HCT116 (cell line): Measurements from ENCODE around the gene SMARCAD1. TPM values are rescaled to one million over a fixed set of nuclear protein-coding genes. Genes with fewer than 3 reads are reported as not detected.
A peak's percentile ranks its signal among the peaks of the same experiment; 100 is the strongest.
"Not testable (repeated sequence)": the region's sequence is repeated elsewhere in the genome, so short reads cannot be mapped to it uniquely, and the experiment has no call there.

ENCODE experiments used
- ATAC-seq: fragments of 200-7000 bp; cut with Tn5 transposase; 2 replicates; pipeline ENCODE4 v1.9.1; 2020; ENCODE audit warnings: mild to moderate bottlenecking, moderate library complexity
- BruUV-seq: library from RNA; stranded (reverse); fragments of 400-500 nt; replicated peaks from 2 replicates; lab custom pipeline; 2021; lab: Mats Ljungman, UMichigan
- CTCF ChIA-PET: fragments of 300-600 bp; sonication (Branson Sonifier 250); formaldehyde crosslinking; loops from one replicate; lab custom pipeline; 2021; ENCODE audit warnings: antibody characterized with exemption; lab: Charles Lee
- POLR2A ChIA-PET: fragments of 300-600, 350-600 bp; sonication (Branson Sonifier 250); formaldehyde crosslinking; loops from one replicate; lab custom pipeline; 2021; ENCODE audit warnings: antibody characterized with exemption; lab: Charles Lee
- RAD21 ChIA-PET, 2 experiments: fragments of 300-600 bp; sonication (Branson Sonifier 250); formaldehyde crosslinking; loops; one replicate each; lab custom pipeline; 2023; ENCODE audit warnings: low total read pairs in 2 of 2; ENCODE audit not compliant: uncharacterized antibody in 2 of 2, unreplicated experiment in 2 of 2, low non-redundant PET in 1 of 2; lab: Charles Lee
- DNase-seq: peaks from one replicate; pipeline ENCODE4 v3.0.0-alpha.2; 2010; ENCODE audit warnings: low read depth, low spot score
- H2AFZ ChIP-seq: fragments of 200-600 bp; shearing (Covaris generic), sonication (generic); 2 replicates; pipeline ENCODE4 v1.6.1; 2017; ENCODE audit warnings: low read depth, mixed run types, mixed read lengths, antibody characterized with exemption, low read length; ENCODE audit not compliant: poor library complexity, severe bottlenecking
- H3K27ac ChIP-seq: 2 replicates; pipeline ENCODE4 v1.5.1; 2012; ENCODE audit warnings: low read depth, low read length
- H3K27me3 ChIP-seq: fragments of 200-600 bp; sonication (generic); 2 replicates; pipeline ENCODE4 v1.6.1; 2016; ENCODE audit warnings: mixed run types, low read length, mixed read lengths; ENCODE audit not compliant: insufficient read depth
- H3K36me3 ChIP-seq, 2 experiments: fragments of 200-500 bp in 1 of 2; fragments of 200-600 bp in 1 of 2; sonication (Bioruptor generic) in 1 of 2; sonication (generic) in 1 of 2; 2 replicates each; pipeline versions ENCODE4 v1.5.1 to v1.6.1; 2014 to 2016; ENCODE audit warnings: low read length in 2 of 2, inconsistent platforms in 1 of 2, mixed read lengths in 1 of 2, mixed run types in 1 of 2; ENCODE audit not compliant: insufficient read depth in 2 of 2, control insufficient read depth in 1 of 2
- H3K4me1 ChIP-seq, 2 experiments: fragments of 200-600 bp in 1 of 2; sonication (generic) in 1 of 2; 2 replicates each; pipeline versions ENCODE4 v1.5.1 to v1.6.1; 2012 to 2017; ENCODE audit warnings: low read length in 2 of 2, inconsistent platforms in 1 of 2, mild to moderate bottlenecking in 1 of 2, mixed read lengths in 1 of 2, mixed run types in 1 of 2, moderate library complexity in 1 of 2; ENCODE audit not compliant: insufficient read depth in 2 of 2, control insufficient read depth in 1 of 2
- H3K4me2 ChIP-seq: fragments of 200-600 bp; sonication (generic); 2 replicates; pipeline ENCODE4 v1.6.1; 2017; ENCODE audit warnings: mixed run types, low read length, mixed read lengths
- H3K4me3 ChIP-seq, 2 experiments: fragments of 200-600 bp in 1 of 2; sonication (generic) in 1 of 2; replicated peaks in 1 of 2; 2 replicates each; pipeline ENCODE4 v1.5.1; 2011 to 2016; ENCODE audit warnings: low read length in 2 of 2, control low read depth in 1 of 2, low read depth in 1 of 2, mild to moderate bottlenecking in 1 of 2, mixed read lengths in 1 of 2, mixed run types in 1 of 2
- H3K79me2 ChIP-seq: fragments of 200-600 bp; sonication (generic); 2 replicates; pipeline ENCODE4 v1.6.1; 2017; ENCODE audit warnings: mild to moderate bottlenecking, mixed run types, low read length, moderate library complexity, mixed read lengths; ENCODE audit not compliant: insufficient read depth
- H3K9ac ChIP-seq: fragments of 200-600 bp; sonication (generic); 2 replicates; pipeline ENCODE4 v1.6.1; 2016; ENCODE audit warnings: low read length, mixed read lengths
- H3K9me2 ChIP-seq: fragments of 200-600 bp; sonication (generic), shearing (Covaris generic); 2 replicates; pipeline ENCODE4 v1.6.1; 2017; ENCODE audit warnings: mixed run types, mild to moderate bottlenecking, moderate library complexity; ENCODE audit not compliant: insufficient read depth
- H3K9me3 ChIP-seq, 2 experiments: fragments of 200-500 bp in 1 of 2; fragments of 200-600 bp in 1 of 2; sonication (Bioruptor generic) in 1 of 2; sonication (generic) in 1 of 2; 2 replicates each; pipeline ENCODE4 v1.6.1; 2014 to 2017; ENCODE audit warnings: low read length in 2 of 2, mixed read lengths in 2 of 2, inconsistent platforms in 1 of 2, low read depth in 1 of 2, mild to moderate bottlenecking in 1 of 2, mixed run types in 1 of 2, moderate library complexity in 1 of 2; ENCODE audit not compliant: control insufficient read depth in 1 of 2, insufficient read depth in 1 of 2
- H4K20me1 ChIP-seq: fragments of 200-600 bp; sonication (generic), shearing (Covaris generic); 2 replicates; pipeline ENCODE4 v1.6.1; 2017; ENCODE audit warnings: mixed run types, mild to moderate bottlenecking, moderate library complexity; ENCODE audit not compliant: insufficient read depth
- CTCF ChIP-seq, 3 experiments: fragments of 200-600 bp in 1 of 3; sonication (generic) in 1 of 3; IDR thresholded peaks in 2 of 3; conservative IDR thresholded peaks in 1 of 3; 2 replicates each; pipeline ENCODE4 v1.5.1; 2012 to 2017; ENCODE audit warnings: low read depth in 2 of 3, low read length in 2 of 3, antibody characterized with exemption in 1 of 3, borderline replicate concordance in 1 of 3, control low read depth in 1 of 3, mild to moderate bottlenecking in 1 of 3, mixed read lengths in 1 of 3, mixed run types in 1 of 3, moderate library complexity in 1 of 3; ENCODE audit not compliant: insufficient read depth in 1 of 3
- POLR2A ChIP-seq: IDR thresholded peaks from 2 replicates; pipeline ENCODE4 v1.7.0; 2011; ENCODE audit warnings: borderline replicate concordance; ENCODE audit not compliant: insufficient read depth, insufficient read length; ENCODE audit errors: extremely low read depth
- SIN3A ChIP-seq: IDR thresholded peaks from 2 replicates; pipeline ENCODE4 v1.6.1; 2012; ENCODE audit warnings: low read depth
- intact Hi-C: fragments of 100-400 bp; cut with micrococcal nuclease; formaldehyde crosslinking; loops from 2 replicates; pipeline ENCODE4 v1.10.0; 2022
- total RNA-seq: library from RNA; stranded (reverse); gene quantifications from one replicate; pipeline ENCODE4 v1.2.1, GENCODE V29; 2021; ENCODE audit not compliant: unreplicated experiment

SMARCAD1 gene
- total RNA-seq, 1 experiment from 2014 or later = 33.6 TPM

GRCh38 chr4:94284889-94285288, 77.2 kb downstream of the SMARCAD1 start (continued):
- TF ChIP-seq CTCF (IDR thresholded peaks at IDR 0.05 in 2 of 3, conservative IDR thresholded peaks at IDR 0.05 in 1 of 3; ENCODE audit: borderline replicate concordance in 1 of 3, insufficient read depth in 1 of 3, low read depth in 2 of 3, low read length in 2 of 3) = no peak
- TF ChIP-seq, all 23 proteins: peak for 0

- no TSS peak for BruUV-seq
- CTCF ChIA-PET = no interaction called here
These were observed 78.0 kb downstream of the SMARCAD1 start for GRCh38 chr4:94285666-94286065.

GRCh38 chr4:94290245-94290644, 82.6 kb downstream of the SMARCAD1 start:
- Histone ChIP-seq H3K9me3 (no peaks in the 10 kb centered on the region), H3K27ac (no peak overlapping the region), H3K36me3 (peaks cover 13 to 14% of the 10 kb centered on the region in 2 experiments; a peak in 2 of 4 replicates), H3K9me2 (no peaks in the 10 kb centered on the region), H2AFZ (no peak overlapping the region), H3K9ac (no peak overlapping the region), H4K20me1 (no peaks in the 10 kb centered on the region), H3K79me2 (no peaks in the 10 kb centered on the region), H3K4me1 (no peaks in the 10 kb centered on the region), H3K4me3 (no peak overlapping the region), H3K4me2 (no peak overlapping the region), H3K27me3 (no peaks in the 10 kb centered on the region)
- intact Hi-C loops = no loop called here
- ChIA-PET POLR2A (no interaction called here), RAD21 (no interaction called here), CTCF (no interaction called here)
- no peak for DNase-seq
- peak; percentile 34; the same call in 1 of the 2 replicates for ATAC-seq
- BruUV-seq = no TSS peak
- TF ChIP-seq POLR2A (no peak), CTCF (IDR thresholded peaks at IDR 0.05 in 2 of 3, conservative IDR thresholded peaks at IDR 0.05 in 1 of 3; ENCODE audit: borderline replicate concordance in 1 of 3, insufficient read depth in 1 of 3, low read depth in 2 of 3, low read length in 2 of 3) (peak in 1 of 3 experiments; percentile 32; a peak in 2 of 6 replicates)

More at GRCh38 chr4:94285666-94286065, 78.0 kb downstream of the SMARCAD1 start:
- no peak for DNase-seq
- no peaks in the 10 kb centered on the region for H3K79me2 ChIP-seq
- no peak for ATAC-seq
- ChIA-PET POLR2A (no interaction called here), RAD21 (no interaction called here)
- peaks cover 27 to 31% of the 10 kb centered on the region in 2 experiments; a peak in 3 of 4 replicates for H3K36me3 ChIP-seq
- no peaks in the 10 kb centered on the region for H3K9me2 ChIP-seq
- no peak overlapping the region for H3K27ac ChIP-seq
- no peaks in the 10 kb centered on the region for H3K4me1 ChIP-seq
- H3K9ac ChIP-seq = no peak overlapping the region
- no peak overlapping the region for H3K4me2 ChIP-seq
- H4K20me1 ChIP-seq = no peaks in the 10 kb centered on the region
- H3K27me3 ChIP-seq = no peaks in the 10 kb centered on the region
- intact Hi-C loops = no loop called here
- no peak for TF ChIP-seq SIN3A
- H3K4me3 ChIP-seq = no peak overlapping the region
- no peak overlapping the region for H2AFZ ChIP-seq
- H3K9me3 ChIP-seq = no peaks in the 10 kb centered on the region

- H3K4me1 ChIP-seq, H3K9me2 ChIP-seq, intact Hi-C loops, H3K36me3 ChIP-seq, H3K27me3 ChIP-seq, H3K4me3 ChIP-seq, H3K4me2 ChIP-seq, H2AFZ ChIP-seq, DNase-seq, ATAC-seq, H3K9me3 ChIP-seq, CTCF ChIA-PET, POLR2A ChIA-PET, H3K9ac ChIP-seq, H3K79me2 ChIP-seq, H4K20me1 ChIP-seq, H3K27ac ChIP-seq, RAD21 ChIA-PET: not testable (repeated sequence)
- TSS peak; percentile 34 for BruUV-seq
These were observed 86.3 kb downstream of the SMARCAD1 start for GRCh38 chr4:94293981-94294380.
